Dedifferentiated amniotic fluid mesenchymal stem cell (primary cell): ENCODE results near the gene CEACAM19.

Source experiments
- DNase-seq: peaks from one replicate; pipeline ENCODE4 v3.0.0-alpha.2; 2016; ENCODE audit errors: extremely low spot score

The CEACAM19 gene

GRCh38 chr19:44722131-44723121, 51.1 kb downstream of the CEACAM19 start:
- DNase-seq: no peak

GRCh38 chr19:44723299-44723951, 52.1 kb downstream of the CEACAM19 start:
- DNase-seq: no peak

- DNase-seq: peak; percentile 77
Observed at GRCh38 chr19:44723952-44724319, 52.7 kb downstream of the CEACAM19 start.

- DNase-seq: no peak
Observed at GRCh38 chr19:44725251-44725650, 54.0 kb downstream of the CEACAM19 start.

- no peak for DNase-seq
Observed at GRCh38 chr19:44725684-44726083, 54.4 kb downstream of the CEACAM19 start.

- no peak for DNase-seq
Observed at GRCh38 chr19:44726465-44726864, 55.2 kb downstream of the CEACAM19 start.

GRCh38 chr19:44728178-44728577, 56.9 kb downstream of the CEACAM19 start:
- DNase-seq: no peak

GRCh38 chr19:44729516-44730033, 58.3 kb downstream of the CEACAM19 start:
- DNase-seq: no peak

- no peak for DNase-seq
Observed at GRCh38 chr19:44731081-44731480, 59.8 kb downstream of the CEACAM19 start.

- no peak for DNase-seq
Observed at GRCh38 chr19:44731622-44732021, 60.3 kb downstream of the CEACAM19 start.

GRCh38 chr19:44732235-44733014, 61.1 kb downstream of the CEACAM19 start:
- DNase-seq: no peak
